ENCODE results near the gene MAPK8IP1. TPM values are rescaled to one million over a fixed set of nuclear protein-coding genes. Genes with fewer than 3 reads are reported as not detected.

MAPK8IP1 gene
- total and polyA plus RNA-seq, 8 donors: 2.9 to 8.3 (median 7.0) TPM; not detected in 1

DNA sequence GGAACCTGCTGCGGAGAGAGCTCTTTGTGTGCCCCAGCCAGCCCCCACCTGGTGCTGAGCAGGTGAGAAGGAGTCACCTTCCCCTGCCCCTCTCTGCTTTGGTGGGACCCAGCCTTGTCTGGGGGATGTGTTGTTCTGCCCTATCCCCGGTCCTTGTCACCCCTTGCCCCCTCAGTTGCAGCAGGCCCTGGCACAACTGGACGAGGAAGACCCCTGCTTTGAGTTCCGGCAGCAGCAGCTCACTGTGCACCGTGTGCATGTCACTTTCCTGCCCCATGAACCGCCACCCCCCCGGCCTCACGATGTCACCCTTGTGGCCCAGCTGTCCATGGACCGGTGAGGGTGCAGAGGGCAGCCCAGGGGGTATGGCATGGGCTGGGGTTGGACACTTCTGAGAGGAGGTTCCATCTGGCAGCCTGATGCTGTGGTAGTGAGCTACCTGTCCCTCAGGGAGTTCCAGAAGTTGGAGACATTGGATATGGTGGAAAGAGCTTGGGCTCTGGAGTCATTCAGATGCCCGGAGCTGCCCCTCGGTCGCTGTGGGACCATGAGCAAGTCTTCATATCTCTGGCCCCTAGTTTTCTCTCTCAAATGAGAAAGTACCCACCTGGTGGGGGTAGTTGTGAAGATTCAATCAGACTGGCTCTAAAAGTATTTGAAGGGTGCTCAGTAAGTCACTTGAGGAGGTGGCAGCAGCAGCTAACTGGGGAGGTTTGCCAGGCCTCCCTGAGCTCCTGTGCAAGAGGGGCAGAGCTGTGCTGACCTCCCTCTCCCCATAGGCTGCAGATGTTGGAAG is 41.3 kb downstream of the MAPK8IP1 start:
- Histone ChIP-seq H3K4me1 (peaks cover 16 to 42% (median 39%) of the 10 kb centered on the region in 4 donors), H3K4me3 (no peak overlapping the region), H3K9me3 (no peaks in the 10 kb centered on the region), H3K27me3 (peaks cover 0 to 38% (median 17%) of the 10 kb centered on the region in 3 donors), H3K36me3 (peaks cover 0 to 9% (median 8%) of the 10 kb centered on the region in 4 donors), H3K27ac (no peak overlapping the region)
- DNase-seq: no peak
- intact Hi-C loops (cut with DNase I; ENCODE audit: low total_unique reads): no loop called here
- 82 to 95% (median 93%) methylated on average over 8 to 12 of the region's 12 CpGs for WGBS, 5 donors
- TF ChIP-seq POLR2A (IDR thresholded peaks at IDR 0.05) (no peak), POLR2AphosphoS5 (IDR thresholded peaks at IDR 0.05) (no peak), EP300 (IDR thresholded peaks at IDR 0.05) (no peak)
- TF ChIP-seq, protein P1, sequence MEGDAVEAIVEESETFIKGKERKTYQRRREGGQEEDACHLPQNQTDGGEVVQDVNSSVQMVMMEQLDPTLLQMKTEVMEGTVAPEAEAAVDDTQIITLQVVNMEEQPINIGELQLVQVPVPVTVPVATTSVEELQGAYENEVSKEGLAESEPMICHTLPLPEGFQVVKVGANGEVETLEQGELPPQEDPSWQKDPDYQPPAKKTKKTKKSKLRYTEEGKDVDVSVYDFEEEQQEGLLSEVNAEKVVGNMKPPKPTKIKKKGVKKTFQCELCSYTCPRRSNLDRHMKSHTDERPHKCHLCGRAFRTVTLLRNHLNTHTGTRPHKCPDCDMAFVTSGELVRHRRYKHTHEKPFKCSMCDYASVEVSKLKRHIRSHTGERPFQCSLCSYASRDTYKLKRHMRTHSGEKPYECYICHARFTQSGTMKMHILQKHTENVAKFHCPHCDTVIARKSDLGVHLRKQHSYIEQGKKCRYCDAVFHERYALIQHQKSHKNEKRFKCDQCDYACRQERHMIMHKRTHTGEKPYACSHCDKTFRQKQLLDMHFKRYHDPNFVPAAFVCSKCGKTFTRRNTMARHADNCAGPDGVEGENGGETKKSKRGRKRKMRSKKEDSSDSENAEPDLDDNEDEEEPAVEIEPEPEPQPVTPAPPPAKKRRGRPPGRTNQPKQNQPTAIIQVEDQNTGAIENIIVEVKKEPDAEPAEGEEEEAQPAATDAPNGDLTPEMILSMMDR (IDR thresholded peaks at IDR 0.05): no peak

DNA sequence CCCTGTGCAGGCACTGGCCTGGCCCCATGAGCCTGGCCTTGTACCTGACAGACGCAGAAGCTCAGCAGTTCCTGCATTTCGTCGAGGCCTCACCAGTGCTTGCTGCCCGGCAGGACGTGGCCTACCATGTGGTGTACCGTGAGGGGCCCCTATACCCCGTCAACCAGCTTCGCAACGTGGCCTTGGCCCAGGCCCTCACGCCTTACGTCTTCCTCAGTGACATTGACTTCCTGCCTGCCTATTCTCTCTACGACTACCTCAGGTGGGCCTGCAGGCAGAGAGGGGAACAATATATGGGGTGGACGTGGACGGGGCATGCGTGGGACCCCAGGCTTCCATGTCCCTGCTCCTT is 41.9 kb downstream of the MAPK8IP1 start:
- DNase-seq: no peak
- no peak for TF ChIP-seq POLR2AphosphoS5 (IDR thresholded peaks at IDR 0.05)
- no peak for TF ChIP-seq POLR2A (IDR thresholded peaks at IDR 0.05)
- TF ChIP-seq, protein P1 (IDR thresholded peaks at IDR 0.05): no peak
- TF ChIP-seq EP300 (IDR thresholded peaks at IDR 0.05): no peak
- H3K9me3 ChIP-seq: no peaks in the 10 kb centered on the region
- H3K27me3 ChIP-seq: peaks cover 0 to 32% (median 11%) of the 10 kb centered on the region in 3 donors
- intact Hi-C loops (cut with DNase I; ENCODE audit: low total_unique reads): no loop called here
- WGBS, 5 donors: 67 to 77% (median 75%) methylated on average over 9 to 15 of the region's 15 CpGs
- H3K36me3 ChIP-seq: peaks cover 0 to 15% (median 13%) of the 10 kb centered on the region in 4 donors
- no peak overlapping the region for H3K4me3 ChIP-seq
- peaks cover 11 to 37% (median 33%) of the 10 kb centered on the region in 4 donors for H3K4me1 ChIP-seq
- H3K27ac ChIP-seq: no peak overlapping the region

- DNase-seq: no peak
- TF ChIP-seq POLR2A (IDR thresholded peaks at IDR 0.05): no peak
- TF ChIP-seq, protein P1 (IDR thresholded peaks at IDR 0.05): no peak
- no peaks in the 10 kb centered on the region for H3K9me3 ChIP-seq
These were observed 42.4 kb downstream of the MAPK8IP1 start for GRCh38 chr11:45927684-45928413.

GRCh38 chr11:45928535-45929215 is 43.2 kb downstream of the MAPK8IP1 start:
- intact Hi-C loops (cut with DNase I; ENCODE audit: low total_unique reads): no loop called here
- Histone ChIP-seq H3K4me1 (peaks cover 0 to 33% (median 28%) of the 10 kb centered on the region in 4 donors), H3K4me3 (no peak overlapping the region), H3K36me3 (peaks cover 4 to 29% (median 27%) of the 10 kb centered on the region in 4 donors), H3K9me3 (no peaks in the 10 kb centered on the region), H3K27me3 (peaks cover 0 to 20% (median 0%) of the 10 kb centered on the region in 3 donors), H3K27ac (no peak overlapping the region)
- 77 to 87% (median 83%) methylated on average over 13 of the region's 13 CpGs for WGBS, 5 donors
- TF ChIP-seq POLR2AphosphoS5 (IDR thresholded peaks at IDR 0.05): no peak
- TF ChIP-seq, protein P1 (IDR thresholded peaks at IDR 0.05): no peak
- no peak for TF ChIP-seq POLR2A (IDR thresholded peaks at IDR 0.05)
- no peak for TF ChIP-seq EP300 (IDR thresholded peaks at IDR 0.05)
- no peak for DNase-seq

More at GRCh38 chr11:45927684-45928413, 42.4 kb downstream of the MAPK8IP1 start:
- H3K27ac ChIP-seq: no peak overlapping the region
- H3K4me1 ChIP-seq: peaks cover 6 to 32% (median 28%) of the 10 kb centered on the region in 4 donors
- H3K36me3 ChIP-seq: peaks cover 0 to 20% (median 19%) of the 10 kb centered on the region in 4 donors
- whole genome bisulfite sequencing, 5 donors: 88 to 94% (median 91%) methylated on average over 18 to 27 of the region's 27 CpGs
- no peak overlapping the region for H3K4me3 ChIP-seq
- intact Hi-C loops (cut with DNase I; ENCODE audit: low total_unique reads): no loop called here
- peaks cover 0 to 27% (median 5%) of the 10 kb centered on the region in 3 donors for H3K27me3 ChIP-seq

All from stomach (tissue), 9 donors.